ENCODE data around the gene OR6J1.
A peak's percentile ranks its signal among the peaks of the same experiment; 100 is the strongest.

OR6J1 gene

GRCh38 chr14:22660654-22661053 is 16.5 kb upstream of the OR6J1 start:
- peaks cover 12% of the 10 kb centered on the region for H3K4me1 ChIP-seq (ENCODE audit: control insufficient read depth, insufficient read depth, low read depth, low read length)
- no peaks in the 10 kb centered on the region for H3K79me1 ChIP-seq (replicated peaks; ENCODE audit: low read length, poor library complexity, severe bottlenecking)
- H3K36me3 ChIP-seq (ENCODE audit: control insufficient read depth in 1 of 2, insufficient read depth in 2 of 2, low read depth in 1 of 2, low read length in 2 of 2): no peaks in the 10 kb centered on the region
- H4K91ac ChIP-seq (ENCODE audit: low read length): no peak overlapping the region
- no peak overlapping the region for H2BK15ac ChIP-seq (ENCODE audit: low read depth, poor library complexity, severe bottlenecking)
- 94% methylated on average over 4 of the region's 4 CpGs for WGBS
- no peak overlapping the region for H3K18ac ChIP-seq (ENCODE audit: low read depth in 1 of 2, low read length in 2 of 2)
- no peak overlapping the region for H3K23ac ChIP-seq (ENCODE audit: low read length in 2 of 2)
- H3K9ac ChIP-seq (ENCODE audit: low read length): no peak overlapping the region
- no peak overlapping the region for H2BK5ac ChIP-seq (ENCODE audit: low read depth, low read length, poor library complexity, severe bottlenecking)
- no peak for DNase-seq
- no peak overlapping the region for H3K4ac ChIP-seq (ENCODE audit: low read depth in 1 of 2, low read length in 2 of 2)
- H2BK12ac ChIP-seq (ENCODE audit: low read length in 2 of 2): no peak overlapping the region
- H3K4me2 ChIP-seq (ENCODE audit: low read length, poor library complexity, severe bottlenecking): no peak overlapping the region
- no peak overlapping the region for H3K14ac ChIP-seq (ENCODE audit: low read length in 2 of 2)
- no peak overlapping the region for H4K8ac ChIP-seq (ENCODE audit: low read length)
- H3K27me3 ChIP-seq (ENCODE audit: control insufficient read depth in 1 of 2, insufficient read depth in 1 of 2, low read length in 2 of 2): no peaks in the 10 kb centered on the region
- no peak overlapping the region for H3K27ac ChIP-seq (ENCODE audit: low read length, poor library complexity, severe bottlenecking)
- no peaks in the 10 kb centered on the region for H3K9me3 ChIP-seq (ENCODE audit: control insufficient read depth, low read length)
- no peak overlapping the region for H3K4me3 ChIP-seq (ENCODE audit: insufficient read depth in 1 of 2, low read depth in 1 of 2, low read length in 2 of 2)
- no peak overlapping the region for H2AK5ac ChIP-seq (ENCODE audit: low read length, severe bottlenecking)
- no peak overlapping the region for H2BK120ac ChIP-seq (ENCODE audit: low read depth, low read length)
- H2AFZ ChIP-seq (ENCODE audit: low read depth, low read length): no peak overlapping the region

- Histone ChIP-seq H2BK120ac (ENCODE audit: low read depth, low read length) (no peak overlapping the region), H2AK5ac (ENCODE audit: low read length, severe bottlenecking) (peak overlapping the region; percentile 11), H2BK5ac (ENCODE audit: low read depth, low read length, poor library complexity, severe bottlenecking) (no peak overlapping the region), H3K27me3 (ENCODE audit: control insufficient read depth in 1 of 2, insufficient read depth in 1 of 2, low read length in 2 of 2) (no peaks in the 10 kb centered on the region), H4K91ac (ENCODE audit: low read length) (no peak overlapping the region), H3K9ac (ENCODE audit: low read length) (no peak overlapping the region), H2BK12ac (ENCODE audit: low read length in 2 of 2) (no peak overlapping the region), H2AFZ (ENCODE audit: low read depth, low read length) (no peak overlapping the region), H3K4me3 (ENCODE audit: insufficient read depth in 1 of 2, low read depth in 1 of 2, low read length in 2 of 2) (no peak overlapping the region), H3K27ac (ENCODE audit: low read length, poor library complexity, severe bottlenecking) (no peak overlapping the region), H3K36me3 (ENCODE audit: control insufficient read depth in 1 of 2, insufficient read depth in 2 of 2, low read depth in 1 of 2, low read length in 2 of 2) (no peaks in the 10 kb centered on the region), H3K18ac (ENCODE audit: low read depth in 1 of 2, low read length in 2 of 2) (no peak overlapping the region), H4K8ac (ENCODE audit: low read length) (no peak overlapping the region), H3K14ac (ENCODE audit: low read length in 2 of 2) (no peak overlapping the region), H3K79me1 (replicated peaks; ENCODE audit: low read length, poor library complexity, severe bottlenecking) (no peaks in the 10 kb centered on the region), H3K23ac (ENCODE audit: low read length in 2 of 2) (no peak overlapping the region), H3K4me2 (ENCODE audit: low read length, poor library complexity, severe bottlenecking) (no peak overlapping the region), H3K4me1 (ENCODE audit: control insufficient read depth, insufficient read depth, low read depth, low read length) (peaks cover 12% of the 10 kb centered on the region), H2BK15ac (ENCODE audit: low read depth, poor library complexity, severe bottlenecking) (no peak overlapping the region), H3K4ac (ENCODE audit: low read depth in 1 of 2, low read length in 2 of 2) (no peak overlapping the region), H3K9me3 (ENCODE audit: control insufficient read depth, low read length) (no peaks in the 10 kb centered on the region)
- no peak for DNase-seq
- WGBS: 41% methylated on average over 1 of the region's 1 CpG
Observed at GRCh38 chr14:22658946-22659345, 14.8 kb upstream of the OR6J1 start.

- Histone ChIP-seq H3K4me1 (ENCODE audit: control insufficient read depth, insufficient read depth, low read depth, low read length) (peaks cover 12% of the 10 kb centered on the region), H3K79me1 (replicated peaks; ENCODE audit: low read length, poor library complexity, severe bottlenecking) (no peaks in the 10 kb centered on the region), H3K9ac (ENCODE audit: low read length) (peak overlapping the region; percentile 42), H3K18ac (ENCODE audit: low read depth in 1 of 2, low read length in 2 of 2) (no peak overlapping the region), H3K36me3 (ENCODE audit: control insufficient read depth in 1 of 2, insufficient read depth in 2 of 2, low read depth in 1 of 2, low read length in 2 of 2) (no peaks in the 10 kb centered on the region), H2BK12ac (ENCODE audit: low read length in 2 of 2) (no peak overlapping the region), H2AFZ (ENCODE audit: low read depth, low read length) (no peak overlapping the region), H2BK15ac (ENCODE audit: low read depth, poor library complexity, severe bottlenecking) (no peak overlapping the region), H2AK5ac (ENCODE audit: low read length, severe bottlenecking) (no peak overlapping the region), H3K27ac (ENCODE audit: low read length, poor library complexity, severe bottlenecking) (peak overlapping the region; percentile 98), H3K4me3 (ENCODE audit: insufficient read depth in 1 of 2, low read depth in 1 of 2, low read length in 2 of 2) (no peak overlapping the region), H3K4ac (ENCODE audit: low read depth in 1 of 2, low read length in 2 of 2) (no peak overlapping the region), H4K91ac (ENCODE audit: low read length) (no peak overlapping the region), H3K23ac (ENCODE audit: low read length in 2 of 2) (no peak overlapping the region), H2BK120ac (ENCODE audit: low read depth, low read length) (no peak overlapping the region), H2BK5ac (ENCODE audit: low read depth, low read length, poor library complexity, severe bottlenecking) (no peak overlapping the region), H3K27me3 (ENCODE audit: control insufficient read depth in 1 of 2, insufficient read depth in 1 of 2, low read length in 2 of 2) (no peaks in the 10 kb centered on the region), H4K8ac (ENCODE audit: low read length) (no peak overlapping the region), H3K14ac (ENCODE audit: low read length in 2 of 2) (no peak overlapping the region), H3K9me3 (ENCODE audit: control insufficient read depth, low read length) (no peaks in the 10 kb centered on the region), H3K4me2 (ENCODE audit: low read length, poor library complexity, severe bottlenecking) (peak overlapping the region; percentile 18)
- WGBS: 93% methylated on average over 1 of the region's 1 CpG
- DNase-seq: peak; percentile 58
Observed at GRCh38 chr14:22657861-22658260, 13.7 kb upstream of the OR6J1 start.

GRCh38 chr14:22656945-22657731 is 13.0 kb upstream of the OR6J1 start:
- no peak overlapping the region for H2BK12ac ChIP-seq (ENCODE audit: low read length in 2 of 2)
- H3K9me3 ChIP-seq (ENCODE audit: control insufficient read depth, low read length): no peaks in the 10 kb centered on the region
- peak overlapping the region; percentile 98 for H3K27ac ChIP-seq (ENCODE audit: low read length, poor library complexity, severe bottlenecking)
- no peaks in the 10 kb centered on the region for H3K36me3 ChIP-seq (ENCODE audit: control insufficient read depth in 1 of 2, insufficient read depth in 2 of 2, low read depth in 1 of 2, low read length in 2 of 2)
- peak overlapping the region in 1 of 2 experiments; percentile 9 for H3K23ac ChIP-seq (ENCODE audit: low read length in 2 of 2)
- no peak overlapping the region for H3K4ac ChIP-seq (ENCODE audit: low read depth in 1 of 2, low read length in 2 of 2)
- no peak overlapping the region for H4K8ac ChIP-seq (ENCODE audit: low read length)
- H2BK5ac ChIP-seq (ENCODE audit: low read depth, low read length, poor library complexity, severe bottlenecking): peak overlapping the region; percentile 47
- no peak overlapping the region for H2BK120ac ChIP-seq (ENCODE audit: low read depth, low read length)
- DNase-seq: peak; percentile 21
- H3K18ac ChIP-seq (ENCODE audit: low read depth in 1 of 2, low read length in 2 of 2): peak overlapping the region in 1 of 2 experiments; percentile 8
- peak overlapping the region; percentile 42 for H3K9ac ChIP-seq (ENCODE audit: low read length)
- no peak overlapping the region for H2BK15ac ChIP-seq (ENCODE audit: low read depth, poor library complexity, severe bottlenecking)
- no peak overlapping the region for H4K91ac ChIP-seq (ENCODE audit: low read length)
- H3K27me3 ChIP-seq (ENCODE audit: control insufficient read depth in 1 of 2, insufficient read depth in 1 of 2, low read length in 2 of 2): no peaks in the 10 kb centered on the region
- H3K79me1 ChIP-seq (replicated peaks; ENCODE audit: low read length, poor library complexity, severe bottlenecking): no peaks in the 10 kb centered on the region
- no peak overlapping the region for H3K14ac ChIP-seq (ENCODE audit: low read length in 2 of 2)
- no peak overlapping the region for H2AFZ ChIP-seq (ENCODE audit: low read depth, low read length)
- H3K4me2 ChIP-seq (ENCODE audit: low read length, poor library complexity, severe bottlenecking): peak overlapping the region; percentile 18
- peaks cover 12% of the 10 kb centered on the region for H3K4me1 ChIP-seq (ENCODE audit: control insufficient read depth, insufficient read depth, low read depth, low read length)
- 69% methylated on average over 6 of the region's 8 CpGs for WGBS
- no peak overlapping the region for H3K4me3 ChIP-seq (ENCODE audit: insufficient read depth in 1 of 2, low read depth in 1 of 2, low read length in 2 of 2)
- H2AK5ac ChIP-seq (ENCODE audit: low read length, severe bottlenecking): peak overlapping the region; percentile 4
